HG02840 (cell line): ENCODE measurements around the gene UBE2Z.
"Not testable (repeated sequence)": the region's sequence is repeated elsewhere in the genome, so short reads cannot be mapped to it uniquely, and the experiment has no call there.

ENCODE experiments used
- ATAC-seq: cut with Tn5 transposase; IDR thresholded peaks from one replicate; pipeline ENCODE4 v1.9.1; 2021; ENCODE audit warnings: mild to moderate bottlenecking, moderate library complexity, moderate number of reproducible peaks; ENCODE audit not compliant: unreplicated experiment, low FRiP score

The UBE2Z gene

DNA sequence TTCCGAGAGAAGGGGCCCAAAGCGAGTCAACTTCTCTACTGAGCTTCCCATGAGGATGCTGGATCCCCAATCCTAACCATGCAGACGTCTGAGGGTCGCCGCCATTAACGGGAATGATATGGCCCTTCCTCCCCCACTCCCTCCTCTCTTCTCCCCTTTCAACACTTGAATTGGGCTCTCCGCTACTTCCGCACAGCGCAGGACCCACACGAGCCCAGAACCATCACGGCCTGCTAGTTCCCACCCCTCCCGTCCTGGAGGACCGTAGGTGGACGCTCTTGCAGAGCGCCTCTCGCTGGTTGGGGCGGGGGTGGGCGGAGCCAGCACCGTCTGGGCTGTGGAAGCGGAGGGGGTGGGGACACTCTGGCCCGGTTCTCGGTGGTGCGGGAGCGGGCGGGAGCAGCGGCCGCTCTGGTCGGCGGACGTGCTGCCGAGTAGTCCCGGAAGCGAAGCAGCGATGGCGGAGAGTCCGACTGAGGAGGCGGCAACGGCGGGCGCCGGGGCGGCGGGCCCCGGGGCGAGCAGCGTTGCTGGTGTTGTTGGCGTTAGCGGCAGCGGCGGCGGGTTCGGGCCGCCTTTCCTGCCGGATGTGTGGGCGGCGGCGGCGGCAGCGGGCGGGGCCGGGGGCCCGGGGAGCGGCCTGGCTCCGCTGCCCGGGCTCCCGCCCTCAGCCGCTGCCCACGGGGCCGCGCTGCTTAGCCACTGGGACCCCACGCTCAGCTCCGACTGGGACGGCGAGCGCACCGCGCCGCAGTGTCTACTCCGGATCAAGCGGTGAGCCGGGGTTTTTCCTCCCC is at the start of gene UBE2Z:
Gene UBE2Z (plus strand): TSS at position 361 of the 797 bp plus-strand sequence. CDS start 97 bp downstream, at position 458.
- ATAC-seq: peak; percentile 69

DNA sequence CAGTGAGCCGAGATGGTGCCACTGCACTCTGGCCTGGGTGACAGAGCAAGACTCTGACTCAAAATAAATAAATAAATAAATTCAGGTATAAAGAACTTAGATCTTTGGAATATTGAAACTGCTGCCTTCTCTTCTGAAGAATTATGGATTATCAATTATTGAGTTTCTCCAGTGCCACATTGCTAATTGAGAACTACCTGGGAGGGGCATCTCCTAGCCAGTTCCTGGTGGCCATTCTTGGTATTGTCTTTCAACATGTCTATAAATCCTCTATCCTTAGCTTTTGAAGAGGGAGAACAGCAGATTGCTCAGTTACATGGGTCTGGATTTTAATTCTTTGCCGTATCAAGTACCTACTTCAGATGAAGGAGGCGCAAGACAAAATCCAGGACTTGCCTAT is 48.2 kb upstream of the UBE2Z start:
- no peak for ATAC-seq

DNA sequence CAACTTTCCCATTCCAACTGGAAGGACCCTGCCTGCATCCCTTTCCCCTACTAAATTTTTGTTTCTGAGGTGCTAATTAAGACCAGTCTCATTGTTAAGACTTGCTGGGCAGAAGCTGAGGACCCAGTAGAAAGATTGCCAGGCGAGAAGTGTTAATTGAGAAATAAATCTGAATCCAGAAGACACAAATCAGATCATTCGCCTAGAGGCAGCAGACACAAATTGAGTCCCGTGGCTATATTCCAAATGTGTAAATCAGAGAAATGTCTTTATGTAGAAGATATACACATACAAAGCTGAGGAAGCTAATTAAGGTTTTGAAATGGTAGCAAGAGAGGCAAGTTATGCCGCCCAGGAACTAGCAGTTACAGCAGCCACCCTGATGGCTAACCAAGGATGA is 47.8 kb upstream of the UBE2Z start:
- no peak for ATAC-seq

DNA sequence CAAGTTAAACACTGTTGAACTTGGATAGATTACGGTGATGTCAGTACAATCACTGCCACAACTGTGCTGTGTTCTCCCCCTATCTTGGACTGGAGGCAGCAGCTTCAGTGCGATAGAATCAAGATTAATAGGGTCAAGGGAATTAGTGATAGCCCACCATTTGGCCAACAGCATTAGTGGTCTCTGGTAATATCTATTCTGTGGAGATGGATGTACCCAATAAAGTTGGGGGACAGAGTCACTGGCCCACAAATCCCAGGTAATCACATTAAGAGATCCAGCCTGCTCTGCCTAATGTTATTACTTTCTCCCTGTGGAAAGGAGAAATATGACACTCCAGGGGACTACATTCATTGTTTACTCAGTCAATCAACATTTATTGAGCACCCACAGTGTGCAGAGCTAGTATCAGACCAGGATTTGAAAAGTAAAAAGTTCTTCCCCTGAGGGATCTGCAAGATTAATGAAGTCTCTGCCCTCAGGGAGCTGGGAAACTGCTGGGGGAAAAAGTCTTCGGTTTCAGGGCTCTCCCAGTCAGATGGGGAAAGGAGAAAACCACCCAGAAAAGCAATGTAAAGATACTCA is 39.2 kb upstream of the UBE2Z start:
- ATAC-seq: no peak

DNA sequence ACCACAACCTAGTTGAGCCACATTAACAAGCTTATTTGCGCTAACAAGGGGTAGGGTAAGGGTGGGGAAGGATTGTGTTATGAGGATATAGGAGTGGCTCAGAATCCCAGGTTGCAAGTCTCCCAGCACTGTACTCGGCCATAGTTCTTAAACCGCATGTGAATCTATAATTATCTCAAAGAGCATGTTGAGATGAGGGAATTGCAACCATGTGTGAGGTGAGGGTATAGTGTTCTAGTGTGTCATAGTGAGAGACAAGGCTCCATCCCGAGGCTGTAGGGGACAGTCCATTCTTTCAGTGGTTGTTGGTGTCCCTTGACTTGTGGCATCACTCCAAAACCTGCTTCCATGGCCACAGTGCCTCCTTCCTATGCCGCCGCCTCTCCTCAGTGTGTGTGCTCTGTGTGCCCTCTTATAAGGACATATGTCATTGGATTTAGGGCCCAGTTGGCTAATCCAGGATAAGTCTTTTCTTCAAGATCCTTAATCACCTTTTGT is 38.3 kb upstream of the UBE2Z start:
- ATAC-seq: no peak

DNA sequence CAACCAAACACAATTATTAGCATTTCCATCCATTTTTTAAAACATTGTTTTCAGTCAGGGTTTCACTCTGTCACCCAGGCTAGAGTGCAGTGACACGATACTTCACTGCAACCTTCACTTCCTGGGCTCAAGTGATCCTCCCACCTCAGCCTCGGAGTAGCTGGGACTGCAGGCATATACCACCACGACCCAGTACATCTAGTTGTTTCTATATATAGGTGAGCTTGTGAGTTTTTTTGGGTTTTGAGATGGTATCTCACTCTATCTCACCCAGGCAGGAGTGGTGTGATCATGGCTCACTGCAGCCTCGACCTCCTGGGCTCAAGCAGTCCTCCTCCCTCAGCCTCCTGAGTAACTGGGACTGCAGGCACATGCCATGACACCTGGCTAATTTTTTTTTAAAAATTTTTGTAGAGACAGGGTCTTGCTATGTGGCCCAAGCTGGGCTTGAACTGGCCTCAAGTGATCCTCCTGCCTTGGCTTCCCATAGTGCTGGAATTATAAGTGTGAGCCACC is 37.1 kb upstream of the UBE2Z start:
- ATAC-seq: no peak

DNA sequence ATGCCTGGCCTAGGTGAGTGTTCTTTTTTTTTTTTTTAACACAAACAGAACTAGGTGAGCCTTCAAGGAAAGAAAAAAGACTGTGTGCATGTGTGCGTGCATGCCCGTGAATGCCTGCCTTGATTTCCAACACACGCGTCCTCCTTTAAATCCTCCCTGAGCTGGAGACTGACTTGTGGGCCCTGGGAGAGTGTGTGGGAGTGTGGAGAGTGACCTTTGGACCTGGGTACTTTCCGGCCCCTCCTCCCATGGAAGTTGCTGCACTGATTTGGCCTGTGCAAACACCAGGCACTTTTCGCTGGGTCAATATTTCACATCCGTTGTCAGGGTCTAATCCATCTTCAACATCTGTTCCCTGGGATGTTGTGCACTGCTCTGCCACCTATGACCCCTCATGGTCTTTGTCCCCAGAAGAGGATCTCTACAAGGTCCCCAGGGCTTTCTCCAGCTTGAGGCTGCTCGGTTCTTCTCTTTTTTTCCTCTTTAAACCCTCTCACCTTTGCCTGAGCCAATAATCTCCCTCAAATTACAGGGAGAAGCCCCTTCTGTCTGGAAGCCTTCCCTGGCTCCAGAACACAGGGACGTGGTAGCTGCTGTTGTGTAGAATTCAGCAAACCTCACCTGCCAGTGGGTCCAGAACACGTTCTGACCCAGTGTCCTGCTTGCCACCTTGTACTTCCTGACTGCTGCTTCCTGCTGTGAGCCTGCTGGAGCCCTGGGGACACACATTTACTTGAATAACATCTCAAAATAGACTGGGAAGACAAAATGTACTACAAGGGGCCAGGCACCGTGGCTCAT is 36.5 kb upstream of the UBE2Z start:
- ATAC-seq: no peak

DNA sequence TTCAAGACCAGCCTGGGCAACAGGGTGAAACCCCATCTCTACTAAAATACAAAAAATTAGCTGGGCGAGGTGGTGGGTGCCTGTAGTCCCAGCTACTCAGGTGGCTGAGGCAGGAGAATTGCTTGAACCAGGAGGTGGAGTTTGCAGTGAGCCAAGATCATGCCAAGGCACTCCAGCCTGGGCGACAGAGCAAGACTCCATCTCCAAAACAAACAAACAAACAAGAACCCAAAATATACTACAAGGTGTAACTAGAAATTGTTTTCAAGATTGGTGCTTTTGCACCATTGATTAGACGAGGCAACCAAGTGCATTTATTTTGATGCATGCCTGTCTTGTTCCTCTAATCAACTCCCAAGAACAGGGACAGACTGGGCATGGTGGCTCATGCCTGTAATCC is 35.8 kb upstream of the UBE2Z start:
- not testable (repeated sequence) for ATAC-seq

DNA sequence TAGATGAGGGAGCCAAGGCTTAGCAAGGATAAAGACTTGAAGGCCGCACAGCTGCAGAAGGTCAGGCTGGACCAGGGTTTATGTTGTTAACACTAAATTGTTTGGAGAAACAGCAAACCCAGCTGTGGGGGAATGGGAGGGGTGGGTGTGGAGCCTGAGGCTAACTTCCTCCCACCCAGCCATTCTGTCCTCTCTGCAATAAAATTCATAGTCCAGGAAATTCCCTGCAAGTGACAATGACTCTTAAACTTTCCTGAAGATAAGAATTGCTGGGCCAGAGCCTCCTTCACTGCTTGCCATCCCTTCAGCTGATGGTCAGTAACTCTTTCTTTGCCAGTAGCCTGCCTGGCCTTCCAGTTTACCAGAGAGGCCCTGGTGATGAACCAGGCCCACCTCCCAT is 35.0 kb upstream of the UBE2Z start:
- ATAC-seq: no peak

DNA sequence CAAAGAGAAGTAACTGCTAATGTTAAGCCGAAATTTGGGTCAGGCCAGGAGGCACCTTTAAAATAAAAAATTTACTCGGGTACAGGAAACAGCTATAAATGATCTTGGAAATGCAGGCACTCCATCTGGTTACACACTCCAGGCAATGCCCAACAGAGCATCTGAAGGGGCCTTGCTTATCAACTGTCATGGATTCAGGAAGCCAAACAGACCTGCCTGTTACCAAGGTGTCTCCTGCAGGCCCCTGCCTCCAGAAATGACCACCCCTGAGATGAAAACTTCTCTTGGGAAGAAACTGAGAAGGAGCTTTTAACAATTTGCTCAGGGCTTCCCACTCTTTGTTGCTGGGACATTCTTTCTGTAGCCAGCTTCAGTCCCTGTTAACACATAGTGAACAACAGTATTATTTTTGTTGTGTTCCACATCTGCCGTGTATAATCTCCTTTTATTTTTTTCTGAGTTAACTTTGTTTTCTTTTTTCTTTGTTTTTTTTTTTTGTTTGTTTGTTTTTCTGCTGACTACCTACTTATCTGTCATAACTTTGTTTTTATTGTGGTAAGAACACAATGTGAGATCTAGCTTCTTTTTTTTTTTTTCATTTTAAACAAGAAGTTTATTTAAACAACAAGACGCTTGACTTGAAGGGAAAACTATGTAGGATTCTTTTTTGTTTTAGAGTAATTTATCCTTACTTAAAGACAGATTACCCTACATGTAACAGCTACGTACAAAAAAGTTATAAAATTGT is 34.3 kb upstream of the UBE2Z start:
- no peak for ATAC-seq

DNA sequence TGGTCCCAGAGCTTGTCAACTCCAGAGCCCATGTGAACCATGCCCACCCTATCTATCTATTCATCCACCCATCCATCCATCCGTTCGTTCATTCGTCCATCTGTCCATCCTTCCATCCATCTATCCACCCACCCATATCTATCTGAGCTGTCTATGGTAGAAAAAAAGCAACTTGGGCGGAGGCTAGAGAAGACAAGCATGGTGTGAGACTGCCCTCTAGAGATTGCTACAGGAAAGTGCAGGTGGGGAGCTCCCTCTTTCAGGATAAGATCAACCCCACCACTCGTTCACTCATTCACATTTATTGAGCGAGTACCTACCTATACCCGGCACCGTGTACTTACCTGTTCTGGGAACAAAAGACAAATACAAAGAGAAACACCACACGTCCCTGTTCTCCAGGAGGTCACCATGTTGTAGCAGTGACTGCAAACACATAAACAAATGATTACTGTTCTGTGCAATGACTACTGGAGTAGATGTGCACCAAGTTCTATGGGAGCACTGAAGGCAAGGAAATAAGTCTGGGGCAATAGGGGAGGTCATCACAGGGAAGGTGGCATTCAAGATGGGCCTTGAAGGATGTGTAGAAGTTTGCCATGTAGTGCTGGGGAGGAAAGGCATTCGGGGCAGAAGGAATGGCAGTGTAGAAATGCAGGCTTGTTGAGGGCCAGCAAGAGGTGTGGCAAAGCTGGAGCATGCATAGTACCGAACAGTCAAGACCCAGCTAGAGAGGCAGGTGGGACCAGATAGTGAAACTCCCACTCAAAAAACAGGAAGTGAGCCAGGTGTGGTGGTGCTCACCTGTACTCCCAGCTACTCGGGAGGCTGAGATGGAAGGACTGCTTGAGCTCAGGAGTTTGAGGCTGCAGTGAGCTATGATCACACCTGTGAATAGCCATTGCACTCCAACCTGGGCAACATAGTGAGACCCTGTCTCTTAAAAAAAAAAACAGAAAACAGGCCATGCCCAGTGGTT is 29.0 kb upstream of the UBE2Z start:
- ATAC-seq: no peak

DNA sequence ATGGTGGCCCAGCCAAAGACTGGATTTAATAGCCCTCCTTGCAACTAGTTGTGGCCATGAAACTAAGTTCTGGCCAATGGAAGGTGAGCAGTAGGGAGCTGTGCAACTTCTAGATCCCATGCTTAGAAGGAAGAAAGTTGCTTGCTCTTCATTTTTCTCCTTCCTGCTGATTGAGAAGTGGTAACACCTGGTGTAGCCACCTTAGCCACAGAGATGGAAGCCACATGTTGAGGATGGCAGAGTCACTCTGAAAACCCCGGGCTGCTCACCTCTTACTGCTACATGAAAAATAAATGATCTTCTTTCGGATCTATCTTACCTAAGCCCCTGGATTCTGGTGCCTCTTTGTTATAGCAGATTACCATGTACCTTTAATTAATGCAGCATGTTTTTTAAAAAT is 25.9 kb upstream of the UBE2Z start:
- ATAC-seq: no peak

DNA sequence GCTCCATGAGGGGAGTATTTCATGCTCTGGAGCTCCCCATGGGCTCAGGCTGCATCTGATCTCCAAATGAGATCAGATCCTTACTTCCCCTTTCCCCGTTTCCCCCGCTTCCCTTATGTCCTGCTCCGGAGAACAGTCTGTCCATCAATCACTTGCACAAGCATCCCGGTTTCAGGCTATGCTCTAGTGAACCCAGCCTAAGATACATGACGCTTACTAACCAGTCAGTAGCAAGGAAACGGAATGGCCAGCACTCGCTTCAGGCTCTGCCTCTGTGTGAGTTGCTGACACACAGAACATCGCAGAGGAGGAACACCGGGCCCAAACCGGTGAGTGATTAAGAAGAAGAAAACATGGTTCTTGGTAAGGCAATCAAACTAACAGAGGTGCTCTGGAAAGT is 25.0 kb upstream of the UBE2Z start:
- no peak for ATAC-seq

DNA sequence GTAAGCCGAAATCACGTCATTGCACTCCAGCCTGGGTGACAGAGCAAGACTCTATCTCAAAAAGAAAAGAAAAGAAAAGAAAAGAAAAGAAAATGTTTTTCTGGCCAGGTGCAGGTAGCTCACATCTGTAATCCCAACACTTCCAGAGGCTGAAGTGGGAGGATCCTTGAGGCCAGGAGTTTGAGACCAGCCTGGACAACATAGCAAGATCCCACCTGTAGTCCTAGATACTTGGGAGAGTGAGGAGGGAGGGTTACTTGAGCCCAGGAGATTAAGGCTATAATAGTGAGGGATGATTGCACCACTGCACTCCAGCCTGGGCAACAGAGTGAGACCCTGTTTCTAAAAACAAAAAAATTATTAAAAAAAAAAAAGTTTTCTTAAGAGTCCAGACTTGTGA is 18.1 kb upstream of the UBE2Z start:
- no peak for ATAC-seq

DNA sequence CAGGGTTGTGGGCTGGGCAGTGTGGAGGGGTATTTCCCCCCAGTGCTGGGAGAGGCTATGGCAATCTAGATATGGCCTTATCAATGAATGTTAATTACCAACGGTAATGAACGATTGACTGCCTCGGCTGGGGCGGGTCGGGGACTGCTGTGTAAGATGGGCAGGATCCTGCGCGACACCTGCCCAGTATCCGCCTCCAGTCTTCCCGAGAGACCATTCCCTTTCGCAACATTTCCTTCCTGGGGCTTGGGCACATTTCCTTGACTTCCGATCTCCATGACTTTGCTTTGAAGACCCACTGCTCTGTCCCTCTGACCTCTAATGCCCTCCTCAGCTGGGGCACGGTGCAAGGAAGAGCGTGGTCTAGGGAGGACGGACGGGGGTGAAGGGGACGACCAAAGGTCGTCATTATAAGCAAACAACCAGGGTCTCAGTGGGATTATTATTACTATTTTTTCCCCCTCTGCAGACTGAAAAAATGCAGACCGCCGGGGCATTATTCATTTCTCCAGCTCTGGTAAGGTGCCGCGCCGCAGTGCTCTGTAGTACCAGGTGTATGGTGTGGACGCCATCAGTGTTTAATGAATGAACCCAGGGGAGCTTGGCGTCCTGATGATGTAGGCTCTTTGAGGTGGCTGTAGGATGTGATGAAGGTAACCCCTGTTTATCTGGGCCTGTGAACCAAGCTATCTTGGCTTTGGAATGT is 15.1 kb upstream of the UBE2Z start:
- no peak for ATAC-seq

DNA sequence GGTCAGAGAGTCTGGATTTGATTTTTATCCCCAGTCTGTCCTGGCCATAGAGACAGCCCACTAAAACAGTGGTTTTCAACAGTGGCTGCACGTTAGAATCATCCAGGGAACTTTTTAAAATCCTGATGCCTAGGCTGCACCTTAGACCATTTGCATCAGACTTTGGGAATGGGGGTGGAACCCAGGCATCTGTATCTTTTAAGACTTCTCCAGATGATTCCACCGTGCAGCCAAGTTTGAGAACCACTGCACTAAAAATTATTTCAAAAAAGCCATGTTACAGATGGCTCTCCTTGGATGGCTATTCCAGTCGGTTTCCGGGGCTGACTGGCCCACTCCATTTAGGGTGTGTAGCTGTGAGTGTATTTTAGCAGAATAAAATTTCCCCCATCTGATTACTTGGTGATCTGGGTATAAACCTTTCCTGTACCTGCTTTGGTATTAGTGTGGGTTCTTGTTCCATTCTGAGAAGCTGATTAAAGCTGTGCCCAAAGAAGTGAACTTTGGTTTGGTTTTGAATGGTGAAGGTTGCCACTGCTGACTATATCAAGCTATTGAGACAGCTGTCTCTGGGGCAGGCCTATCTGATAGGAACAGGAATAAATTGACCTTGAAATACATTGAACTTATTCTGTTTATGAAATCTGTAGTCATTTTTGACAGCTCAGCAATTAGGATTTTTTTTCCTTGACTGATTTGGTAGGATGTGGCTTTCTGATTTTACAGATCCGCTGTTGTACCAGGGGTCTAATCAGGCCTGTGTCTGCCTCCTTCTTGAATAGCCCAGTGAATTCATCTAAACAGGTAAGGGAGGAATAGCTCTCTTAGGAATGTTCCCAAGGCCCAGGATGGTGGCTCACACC is 14.3 kb upstream of the UBE2Z start:
- no peak for ATAC-seq

DNA sequence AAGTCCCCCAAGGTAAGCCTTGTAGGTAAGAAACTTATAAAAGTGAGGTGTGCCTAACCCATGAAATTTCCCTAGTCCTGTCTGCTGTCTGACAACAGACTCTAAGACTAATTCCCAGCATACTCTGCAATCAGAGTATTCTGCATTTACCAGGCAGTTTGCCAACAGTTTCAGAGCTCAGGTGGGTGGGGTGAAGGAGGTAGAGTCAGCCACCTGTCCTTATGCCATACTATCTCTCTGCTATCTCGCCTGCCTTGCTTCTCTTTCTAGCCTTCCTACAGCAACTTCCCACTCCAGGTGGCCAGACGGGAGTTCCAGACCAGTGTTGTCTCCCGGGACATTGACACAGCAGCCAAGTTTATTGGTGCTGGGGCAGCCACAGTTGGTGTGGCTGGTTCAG is 13.3 kb upstream of the UBE2Z start:
- no peak for ATAC-seq

DNA sequence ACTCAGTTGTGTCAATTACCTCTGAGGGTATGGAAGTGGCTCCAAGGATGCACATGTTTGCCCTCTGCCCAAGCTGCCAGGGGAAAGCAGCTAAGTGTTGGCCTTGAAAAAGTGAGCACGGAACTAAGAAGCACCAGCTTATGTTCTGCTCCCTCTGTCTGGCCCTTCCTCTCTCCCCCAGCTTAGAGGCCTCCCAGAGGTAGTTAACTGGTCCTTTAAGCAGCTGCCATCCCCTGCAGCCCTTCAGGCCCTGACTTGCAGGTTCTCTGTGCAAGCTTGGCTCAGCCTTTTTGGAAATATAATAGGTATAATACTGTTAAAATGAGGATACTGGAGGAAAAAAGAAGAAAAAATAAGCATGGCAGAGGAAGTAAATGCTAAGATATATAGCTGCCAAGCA is 7.0 kb upstream of the UBE2Z start:
- ATAC-seq: no peak
